Measurements from ENCODE around the gene LDLR.
A peak's percentile ranks its signal among the peaks of the same experiment; 100 is the strongest.
"Not testable (repeated sequence)": the region's sequence is repeated elsewhere in the genome, so short reads cannot be mapped to it uniquely, and the experiment has no call there.

LDLR gene

DNA sequence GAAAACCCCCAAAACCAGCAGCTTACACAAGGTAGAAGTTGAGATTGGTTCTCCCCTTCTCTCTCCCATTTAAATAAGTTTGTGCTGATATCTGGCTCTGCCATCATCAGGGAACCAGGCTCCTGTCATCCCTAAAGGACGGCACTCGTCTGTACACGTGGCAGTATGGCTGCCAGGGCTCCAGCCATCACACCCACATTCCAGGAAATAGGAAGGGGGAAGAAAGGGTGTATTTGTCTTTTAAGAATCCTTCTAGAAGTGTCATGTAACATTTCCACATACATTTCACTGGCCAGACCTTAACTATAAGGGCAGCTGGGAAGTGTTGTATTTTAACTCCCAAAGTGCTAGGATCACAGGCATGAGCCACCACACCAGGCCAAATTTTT is 56.3 kb downstream of the LDLR start:
- H3K4me3 Mint-ChIP-seq = no peak overlapping the region
- H3K4me1 Mint-ChIP-seq (ENCODE audit: low read depth in 2 of 2) = no peaks in the 10 kb centered on the region
- H3K36me3 Mint-ChIP-seq (ENCODE audit: insufficient read depth) = peaks cover 3% of the 10 kb centered on the region
- no peak overlapping the region for H3K27ac Mint-ChIP-seq
- no peaks in the 10 kb centered on the region for H3K27me3 Mint-ChIP-seq
- DNase-seq (no peak), ATAC-seq (replicated peaks) (no peak)
- no peaks in the 10 kb centered on the region for H3K9me3 Mint-ChIP-seq

DNA sequence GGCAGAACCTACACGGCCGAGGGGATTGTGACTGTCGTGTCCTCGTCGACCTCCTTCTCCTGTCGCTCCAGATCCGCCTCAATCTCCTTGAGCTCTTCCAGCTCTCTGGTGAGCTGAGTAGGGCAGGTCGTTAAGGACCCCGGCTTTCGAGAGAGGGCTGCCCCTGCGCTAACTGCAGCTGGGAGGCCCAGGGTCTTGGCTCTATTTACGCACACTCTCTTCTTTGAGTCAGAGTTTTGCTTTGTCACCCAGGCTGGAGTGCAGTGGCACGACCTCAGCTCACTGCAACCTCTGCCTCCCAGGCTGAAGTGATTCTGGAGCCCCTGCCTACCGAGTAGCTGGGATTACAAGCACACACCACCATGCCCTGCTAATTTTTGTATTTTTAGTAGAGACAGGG is 58.7 kb downstream of the LDLR start:
- no peak for DNase-seq
- peaks cover 3% of the 10 kb centered on the region for H3K36me3 Mint-ChIP-seq (ENCODE audit: insufficient read depth)
- no peak for ATAC-seq (replicated peaks)
- H3K9me3 Mint-ChIP-seq = no peaks in the 10 kb centered on the region
- H3K4me1 Mint-ChIP-seq (ENCODE audit: low read depth in 2 of 2) = no peaks in the 10 kb centered on the region
- no peaks in the 10 kb centered on the region for H3K27me3 Mint-ChIP-seq
- H3K27ac Mint-ChIP-seq = no peak overlapping the region
- no peak overlapping the region for H3K4me3 Mint-ChIP-seq

- Mint-ChIP-seq H3K4me1 (ENCODE audit: low read depth in 2 of 2) (peaks cover 4 to 7% of the 10 kb centered on the region in 2 donors), H3K27ac (no peak overlapping the region), H3K36me3 (ENCODE audit: insufficient read depth) (peaks cover 5% of the 10 kb centered on the region), H3K9me3 (no peaks in the 10 kb centered on the region), H3K27me3 (no peaks in the 10 kb centered on the region), H3K4me3 (no peak overlapping the region)
- ATAC-seq (replicated peaks) (no peak), DNase-seq (no peak)
Measured at GRCh38 chr19:11151181-11151580, 61.9 kb downstream of the LDLR start.

DNA sequence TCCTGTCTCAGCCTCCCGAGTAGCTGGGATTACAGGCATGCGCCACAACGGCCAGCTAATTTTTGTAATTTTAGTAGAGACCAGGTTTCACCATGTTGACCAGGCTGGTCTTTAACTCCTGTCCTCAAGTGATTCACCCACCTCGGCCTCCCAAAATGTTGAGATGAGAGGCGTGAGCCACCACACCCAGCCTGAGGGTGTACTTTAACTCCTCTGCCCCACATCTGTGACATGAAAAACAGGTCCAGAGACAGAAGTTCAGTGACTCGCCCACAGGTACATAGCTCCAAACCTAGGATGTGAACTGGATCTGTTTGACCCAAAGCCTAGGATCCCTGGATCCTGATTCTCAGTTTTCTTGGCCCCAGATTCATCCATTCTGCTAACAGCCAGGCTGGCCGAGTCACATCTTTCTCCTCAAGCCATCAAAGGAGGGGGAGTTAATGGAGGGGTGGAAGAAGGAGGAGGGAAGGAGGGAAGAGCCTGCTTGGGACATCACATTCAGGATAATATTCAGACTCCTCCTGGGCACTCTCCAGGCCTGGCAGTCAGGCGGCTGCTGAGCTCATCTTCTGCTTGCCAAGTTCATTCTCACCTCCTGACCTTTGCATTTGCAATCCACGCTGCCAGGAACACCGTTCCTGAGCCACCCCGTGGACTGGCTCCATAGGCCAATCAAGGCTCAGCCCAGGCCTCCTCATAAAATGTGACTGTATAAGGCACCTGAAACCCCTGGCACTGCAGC is 63.2 kb downstream of the LDLR start:
- no peak overlapping the region for H3K4me3 Mint-ChIP-seq
- no peaks in the 10 kb centered on the region for H3K9me3 Mint-ChIP-seq
- H3K27ac Mint-ChIP-seq = no peak overlapping the region
- H3K27me3 Mint-ChIP-seq = no peaks in the 10 kb centered on the region
- H3K36me3 Mint-ChIP-seq (ENCODE audit: insufficient read depth) = peaks cover 5% of the 10 kb centered on the region
- peaks cover 4 to 7% of the 10 kb centered on the region in 2 donors for H3K4me1 Mint-ChIP-seq (ENCODE audit: low read depth in 2 of 2)
- ATAC-seq (replicated peaks) (no peak), DNase-seq (no peak)

GRCh38 chr19:11154683-11155047 is 65.4 kb downstream of the LDLR start:
- Mint-ChIP-seq H3K27ac (peak overlapping the region in 1 of 2 donors; percentile 65), H3K4me1 (ENCODE audit: low read depth in 2 of 2) (peaks cover 4 to 7% of the 10 kb centered on the region in 2 donors), H3K36me3 (ENCODE audit: insufficient read depth) (peaks cover 3% of the 10 kb centered on the region), H3K27me3 (no peaks in the 10 kb centered on the region), H3K4me3 (peak overlapping the region; percentile 86 to 87), H3K9me3 (no peaks in the 10 kb centered on the region)
- no peak for ATAC-seq (replicated peaks)
- no peak for DNase-seq

- peak; percentile 84 to 90 (median 89) for DNase-seq
- peak; percentile 96 for ATAC-seq (replicated peaks)
- no peaks in the 10 kb centered on the region for H3K27me3 Mint-ChIP-seq
- peaks cover 3% of the 10 kb centered on the region for H3K36me3 Mint-ChIP-seq (ENCODE audit: insufficient read depth)
- H3K27ac Mint-ChIP-seq = peak within 1 kb of the TSS; percentile 59 to 65
- H3K4me1 Mint-ChIP-seq (ENCODE audit: low read depth in 2 of 2) = peaks cover 4 to 7% of the 10 kb centered on the region in 2 donors
- no peaks in the 10 kb centered on the region for H3K9me3 Mint-ChIP-seq
- peak within 1 kb of the TSS; percentile 86 to 87 for H3K4me3 Mint-ChIP-seq
Measured at GRCh38 chr19:11155373-11156120, 66.3 kb downstream of the LDLR start, which contains the start of gene SPC24. SPC24 (minus strand) TSS chr19:11155782; CDS start chr19:11155776, 6 bp downstream.

DNA sequence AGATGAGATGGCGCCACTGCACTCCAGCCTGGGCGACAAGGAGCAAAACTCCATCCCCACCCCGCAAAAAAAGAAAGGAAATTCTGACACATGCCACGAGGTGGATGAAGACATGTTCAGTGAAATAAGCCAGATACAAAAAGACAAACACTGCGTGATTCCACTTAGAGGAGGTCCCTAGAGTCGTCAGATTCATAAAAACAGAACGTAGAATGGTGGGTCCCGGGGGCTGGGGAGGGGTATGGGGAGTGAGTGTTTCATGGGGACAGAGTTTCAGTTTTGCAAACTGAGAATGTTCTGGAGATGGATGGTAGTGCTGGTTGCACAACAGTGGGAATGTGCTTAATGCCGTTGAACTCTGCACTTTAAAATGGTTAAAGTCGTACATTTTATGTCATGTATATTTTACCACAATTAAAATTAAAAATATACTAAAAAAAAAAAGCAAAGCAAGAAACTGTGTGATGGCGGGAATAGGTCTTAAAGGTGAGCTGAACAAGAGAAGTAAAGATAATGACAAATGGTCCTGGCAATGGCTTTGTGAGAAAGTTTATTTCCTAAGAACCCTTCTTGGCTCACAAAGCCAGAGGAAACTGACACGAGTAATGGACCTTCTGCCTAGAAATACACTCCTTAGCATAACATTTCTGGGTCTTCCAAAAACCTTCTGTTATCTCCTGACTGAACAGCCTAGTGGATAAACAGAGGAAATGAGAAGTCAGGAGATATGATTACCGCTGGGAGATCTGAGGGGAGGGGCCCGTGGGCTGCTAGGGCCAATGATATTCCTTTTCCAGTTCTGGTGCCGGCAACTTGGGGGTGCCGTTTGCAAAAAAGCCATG is 70.6 kb downstream of the LDLR start:
- H3K27ac Mint-ChIP-seq = no peak overlapping the region
- H3K36me3 Mint-ChIP-seq (ENCODE audit: insufficient read depth) = no peaks in the 10 kb centered on the region
- H3K4me3 Mint-ChIP-seq = no peak overlapping the region
- no peak for DNase-seq
- H3K9me3 Mint-ChIP-seq = no peaks in the 10 kb centered on the region
- peaks cover 1 to 2% of the 10 kb centered on the region in 2 donors for H3K4me1 Mint-ChIP-seq (ENCODE audit: low read depth in 2 of 2)
- no peak for ATAC-seq (replicated peaks)
- H3K27me3 Mint-ChIP-seq = no peaks in the 10 kb centered on the region

GRCh38 chr19:11160440-11160768 is 71.1 kb downstream of the LDLR start:
- H3K4me3 Mint-ChIP-seq; H3K27me3 Mint-ChIP-seq; H3K4me1 Mint-ChIP-seq (ENCODE audit: low read depth in 2 of 2); H3K9me3 Mint-ChIP-seq; ATAC-seq (replicated peaks); H3K27ac Mint-ChIP-seq; DNase-seq; H3K36me3 Mint-ChIP-seq (ENCODE audit: insufficient read depth): not testable (repeated sequence)

GRCh38 chr19:11164296-11164695 is 75.0 kb downstream of the LDLR start:
- H3K27me3 Mint-ChIP-seq = no peaks in the 10 kb centered on the region
- DNase-seq = no peak

GRCh38 chr19:11164879-11165406 is 75.7 kb downstream of the LDLR start:
- no peaks in the 10 kb centered on the region for H3K4me1 Mint-ChIP-seq (ENCODE audit: low read depth in 2 of 2)
- no peak for DNase-seq
- H3K4me3 Mint-ChIP-seq = no peak overlapping the region
- no peaks in the 10 kb centered on the region for H3K9me3 Mint-ChIP-seq
- H3K27me3 Mint-ChIP-seq = no peaks in the 10 kb centered on the region
- H3K27ac Mint-ChIP-seq = no peak overlapping the region
- no peaks in the 10 kb centered on the region for H3K36me3 Mint-ChIP-seq (ENCODE audit: insufficient read depth)
- no peak for ATAC-seq (replicated peaks)

More at GRCh38 chr19:11164296-11164695, 75.0 kb downstream of the LDLR start:
- Mint-ChIP-seq H3K27ac (no peak overlapping the region), H3K9me3 (no peaks in the 10 kb centered on the region), H3K36me3 (ENCODE audit: insufficient read depth) (no peaks in the 10 kb centered on the region), H3K4me3 (no peak overlapping the region), H3K4me1 (ENCODE audit: low read depth in 2 of 2) (no peaks in the 10 kb centered on the region)
- ATAC-seq (replicated peaks) = no peak

GRCh38 chr19:11165486-11166030 is 76.3 kb downstream of the LDLR start:
- H3K9me3 Mint-ChIP-seq = no peaks in the 10 kb centered on the region
- H3K36me3 Mint-ChIP-seq (ENCODE audit: insufficient read depth) = no peaks in the 10 kb centered on the region
- no peak for DNase-seq
- H3K27me3 Mint-ChIP-seq = no peaks in the 10 kb centered on the region
- H3K4me3 Mint-ChIP-seq = no peak overlapping the region
- no peaks in the 10 kb centered on the region for H3K4me1 Mint-ChIP-seq (ENCODE audit: low read depth in 2 of 2)
- ATAC-seq (replicated peaks) = no peak
- H3K27ac Mint-ChIP-seq = no peak overlapping the region

DNA sequence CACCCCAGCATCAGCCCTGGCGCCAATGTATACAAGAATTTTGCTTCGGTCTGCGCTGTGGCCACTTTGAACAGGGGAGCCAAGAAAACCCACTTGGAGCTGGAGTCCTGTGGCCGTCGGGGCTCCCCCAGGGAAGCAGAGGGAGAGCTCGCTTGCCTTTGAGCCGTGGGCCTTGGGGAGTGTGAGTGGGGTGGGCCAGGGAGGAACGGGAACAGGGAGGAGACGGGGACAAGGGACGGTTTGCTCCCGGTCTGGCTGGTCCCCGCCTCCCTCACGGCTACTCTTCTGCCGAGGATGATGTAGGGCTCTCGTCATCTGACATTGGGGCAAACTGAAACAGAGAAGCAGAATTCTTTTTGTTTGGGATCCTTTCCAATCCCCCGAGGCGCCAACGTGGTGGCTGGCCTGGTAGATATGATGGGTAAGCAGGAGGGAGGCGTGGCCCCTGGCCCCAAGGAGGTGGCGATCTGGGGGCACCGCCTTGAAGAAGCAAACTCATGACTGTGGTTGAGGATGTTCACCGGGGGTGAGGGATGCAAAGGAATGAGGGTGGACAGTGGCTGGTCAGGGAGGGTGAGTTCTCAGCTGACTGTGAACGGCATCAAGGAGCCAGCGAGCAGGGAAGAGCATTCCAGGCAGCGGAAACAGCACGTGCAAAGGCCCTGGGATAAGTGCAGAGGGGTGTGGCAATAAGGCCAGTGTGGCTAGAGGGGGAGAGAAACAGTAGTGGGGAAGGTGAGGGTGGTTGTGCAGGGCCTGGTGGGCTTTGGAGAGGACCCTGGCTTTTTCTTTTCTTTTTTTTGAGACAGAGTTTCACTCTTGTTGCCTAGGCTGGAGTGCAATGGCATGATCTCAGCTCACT is 77.2 kb downstream of the LDLR start:
- DNase-seq (no peak), ATAC-seq (replicated peaks) (no peak)
- Mint-ChIP-seq H3K4me3 (no peak overlapping the region), H3K9me3 (no peaks in the 10 kb centered on the region), H3K27ac (no peak overlapping the region), H3K36me3 (ENCODE audit: insufficient read depth) (no peaks in the 10 kb centered on the region), H3K27me3 (no peaks in the 10 kb centered on the region), H3K4me1 (ENCODE audit: low read depth in 2 of 2) (no peaks in the 10 kb centered on the region)
